Measurements from ENCODE around the gene CHAT. TPM values are rescaled to one million over a fixed set of nuclear protein-coding genes. Genes with fewer than 3 reads are reported as not detected.

CHAT gene
- total RNA-seq, 1 experiment from 2014 or later: not detected

DNA sequence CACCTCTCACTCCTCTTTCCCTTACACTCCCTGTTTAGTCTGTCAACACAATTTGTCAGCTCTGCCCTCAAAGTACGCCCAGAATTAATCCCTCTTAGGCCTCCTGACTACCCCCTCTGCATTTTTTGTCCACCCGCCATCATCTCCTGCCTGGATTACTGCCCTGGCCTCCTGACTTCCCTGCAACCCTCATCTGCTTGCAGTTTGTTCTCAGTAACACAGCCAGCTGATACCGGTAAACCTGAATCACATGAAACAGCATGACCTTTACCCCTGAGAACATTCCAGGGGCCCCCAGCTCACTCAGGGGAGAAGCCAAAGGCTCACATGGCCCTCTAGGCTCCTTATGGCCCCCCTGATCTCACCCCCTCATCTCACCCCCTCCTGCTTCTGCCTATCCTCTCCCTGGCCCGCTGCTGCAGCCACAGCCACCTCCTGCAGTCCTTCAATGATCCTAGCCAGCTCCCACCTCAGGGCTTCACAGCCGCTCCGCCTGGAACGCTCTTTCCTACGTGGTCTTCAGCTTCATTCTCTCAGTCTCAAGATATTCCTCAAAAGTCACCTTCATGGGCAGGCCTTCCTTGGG is 74.5 kb downstream of the CHAT start:
- Histone ChIP-seq H2AFZ (no peak overlapping the region), H3K27me3 (ENCODE audit: insufficient read depth, low read depth) (peaks cover 3% of the 10 kb centered on the region; the same call in 1 of the 2 replicates), H3K79me2 (ENCODE audit: low read depth) (no peaks in the 10 kb centered on the region), H3K9me2 (ENCODE audit: insufficient read depth) (no peaks in the 10 kb centered on the region), H3K4me1 (replicated peaks; ENCODE audit: insufficient read depth) (no peaks in the 10 kb centered on the region), H3F3A (ENCODE audit: insufficient read depth, low read depth) (no peaks in the 10 kb centered on the region), H3K36me3 (ENCODE audit: low read depth) (no peaks in the 10 kb centered on the region), H4K20me1 (ENCODE audit: insufficient read depth) (no peaks in the 10 kb centered on the region), H3K9me3 (ENCODE audit: insufficient read depth, low read depth) (peaks cover 19% of the 10 kb centered on the region), H3K4me2 (no peak overlapping the region), H3K4me3 (no peak overlapping the region), H3K27ac (no peak overlapping the region)
- ChIA-PET POLR2A (ENCODE audit: unreplicated experiment) (no interaction called here), CTCF (no interaction called here)
- intact Hi-C loops (cut with micrococcal nuclease; ENCODE audit: unreplicated experiment): no loop called here
- BruUV-seq (replicated peaks): no TSS peak
- no peak for TF ChIP-seq EZH2 (IDR thresholded peaks at IDR 0.05; ENCODE audit: low read depth)
- TF ChIP-seq, protein P1, sequence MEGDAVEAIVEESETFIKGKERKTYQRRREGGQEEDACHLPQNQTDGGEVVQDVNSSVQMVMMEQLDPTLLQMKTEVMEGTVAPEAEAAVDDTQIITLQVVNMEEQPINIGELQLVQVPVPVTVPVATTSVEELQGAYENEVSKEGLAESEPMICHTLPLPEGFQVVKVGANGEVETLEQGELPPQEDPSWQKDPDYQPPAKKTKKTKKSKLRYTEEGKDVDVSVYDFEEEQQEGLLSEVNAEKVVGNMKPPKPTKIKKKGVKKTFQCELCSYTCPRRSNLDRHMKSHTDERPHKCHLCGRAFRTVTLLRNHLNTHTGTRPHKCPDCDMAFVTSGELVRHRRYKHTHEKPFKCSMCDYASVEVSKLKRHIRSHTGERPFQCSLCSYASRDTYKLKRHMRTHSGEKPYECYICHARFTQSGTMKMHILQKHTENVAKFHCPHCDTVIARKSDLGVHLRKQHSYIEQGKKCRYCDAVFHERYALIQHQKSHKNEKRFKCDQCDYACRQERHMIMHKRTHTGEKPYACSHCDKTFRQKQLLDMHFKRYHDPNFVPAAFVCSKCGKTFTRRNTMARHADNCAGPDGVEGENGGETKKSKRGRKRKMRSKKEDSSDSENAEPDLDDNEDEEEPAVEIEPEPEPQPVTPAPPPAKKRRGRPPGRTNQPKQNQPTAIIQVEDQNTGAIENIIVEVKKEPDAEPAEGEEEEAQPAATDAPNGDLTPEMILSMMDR (conservative IDR thresholded peaks at IDR 0.05): no peak
- DNase-seq: no peak

GRCh38 chr10:49688920-49689319 is 75.1 kb downstream of the CHAT start:
- no peak overlapping the region for H3K4me3 ChIP-seq
- H3K9me2 ChIP-seq (ENCODE audit: insufficient read depth): no peaks in the 10 kb centered on the region
- H4K20me1 ChIP-seq (ENCODE audit: insufficient read depth): no peaks in the 10 kb centered on the region
- H3K36me3 ChIP-seq (ENCODE audit: low read depth): no peaks in the 10 kb centered on the region
- CTCF ChIA-PET: no interaction called here
- H3K27me3 ChIP-seq (ENCODE audit: insufficient read depth, low read depth): peaks cover 3% of the 10 kb centered on the region; the same call in 1 of the 2 replicates
- no peak for DNase-seq
- TF ChIP-seq, protein P1 (conservative IDR thresholded peaks at IDR 0.05): no peak
- TF ChIP-seq EZH2 (IDR thresholded peaks at IDR 0.05; ENCODE audit: low read depth): no peak
- H3K9me3 ChIP-seq (ENCODE audit: insufficient read depth, low read depth): peaks cover 19% of the 10 kb centered on the region
- no peaks in the 10 kb centered on the region for H3K4me1 ChIP-seq (replicated peaks; ENCODE audit: insufficient read depth)
- intact Hi-C loops (cut with micrococcal nuclease; ENCODE audit: unreplicated experiment): no loop called here
- no peaks in the 10 kb centered on the region for H3F3A ChIP-seq (ENCODE audit: insufficient read depth, low read depth)
- H3K4me2 ChIP-seq: no peak overlapping the region
- H2AFZ ChIP-seq: no peak overlapping the region
- no peaks in the 10 kb centered on the region for H3K79me2 ChIP-seq (ENCODE audit: low read depth)
- no peak overlapping the region for H3K27ac ChIP-seq
- BruUV-seq (replicated peaks): no TSS peak
- POLR2A ChIA-PET (ENCODE audit: unreplicated experiment): no interaction called here

DNA sequence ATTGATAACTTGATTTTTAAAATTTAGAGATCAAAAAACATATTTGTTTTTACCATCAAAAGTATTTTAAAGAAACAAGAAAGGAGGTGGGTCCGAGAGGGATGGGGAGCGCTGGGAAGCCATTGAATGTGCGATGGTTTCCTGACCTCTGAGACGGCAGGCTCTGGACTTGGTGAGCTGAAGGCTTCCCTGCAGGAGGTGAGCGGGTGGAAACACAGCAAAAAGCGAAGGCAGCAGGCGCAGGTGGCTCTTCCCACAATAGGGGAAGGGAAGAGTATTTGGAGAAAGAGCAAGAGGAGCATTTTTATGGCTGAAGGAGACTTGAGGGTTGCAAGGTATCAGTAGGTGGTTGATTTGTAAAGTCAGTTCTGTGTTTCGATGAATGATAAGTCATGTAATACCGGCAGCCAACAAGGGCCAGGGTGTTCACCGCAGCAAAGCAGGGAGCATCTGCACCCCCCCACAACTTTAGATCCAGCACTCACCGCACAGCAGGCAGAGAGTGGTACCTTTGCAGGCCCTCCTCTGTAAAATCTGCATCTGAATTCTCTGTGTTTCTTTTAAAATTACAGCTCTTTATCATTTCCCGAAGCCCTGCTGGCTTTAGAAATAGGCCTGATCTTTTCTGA is 76.2 kb downstream of the CHAT start:
- H3K4me2 ChIP-seq: no peak overlapping the region
- H2AFZ ChIP-seq: no peak overlapping the region
- no peaks in the 10 kb centered on the region for H3K36me3 ChIP-seq (ENCODE audit: low read depth)
- H3K4me3 ChIP-seq: no peak overlapping the region
- H3K27me3 ChIP-seq (ENCODE audit: insufficient read depth, low read depth): peaks cover 11% of the 10 kb centered on the region; the same call in 1 of the 2 replicates
- ChIA-PET POLR2A (ENCODE audit: unreplicated experiment) (no interaction called here), CTCF (no interaction called here)
- peaks cover 19% of the 10 kb centered on the region for H3K9me3 ChIP-seq (ENCODE audit: insufficient read depth, low read depth)
- H3F3A ChIP-seq (ENCODE audit: insufficient read depth, low read depth): no peaks in the 10 kb centered on the region
- H4K20me1 ChIP-seq (ENCODE audit: insufficient read depth): no peaks in the 10 kb centered on the region
- no peak overlapping the region for H3K27ac ChIP-seq
- no peak for TF ChIP-seq EZH2 (IDR thresholded peaks at IDR 0.05; ENCODE audit: low read depth)
- TF ChIP-seq, protein P1 (conservative IDR thresholded peaks at IDR 0.05): no peak
- no peaks in the 10 kb centered on the region for H3K79me2 ChIP-seq (ENCODE audit: low read depth)
- intact Hi-C loops (cut with micrococcal nuclease; ENCODE audit: unreplicated experiment): no loop called here
- no TSS peak for BruUV-seq (replicated peaks)
- H3K4me1 ChIP-seq (replicated peaks; ENCODE audit: insufficient read depth): no peaks in the 10 kb centered on the region
- no peak for DNase-seq
- H3K9me2 ChIP-seq (ENCODE audit: insufficient read depth): no peaks in the 10 kb centered on the region
